Muscle layer of colon (tissue), 2 donors: ENCODE measurements around the gene DHRS13.

Experiments
- H3K27ac ChIP-seq: one replicate; pipeline ENCODE4 v1.7.0; 2013; ENCODE audit warnings: low read depth, mild to moderate bottlenecking, low read length, moderate library complexity
- H3K27me3 ChIP-seq, 2 donors: one replicate each; pipeline ENCODE4 v1.7.0; 2013; ENCODE audit warnings: low read length in 2 of 2, mild to moderate bottlenecking in 2 of 2; ENCODE audit not compliant: insufficient read depth in 2 of 2, control insufficient read depth in 1 of 2
- H3K36me3 ChIP-seq: one replicate; pipeline ENCODE4 v1.7.0; 2013; ENCODE audit warnings: mild to moderate bottlenecking, low read length; ENCODE audit not compliant: insufficient read depth
- H3K4me1 ChIP-seq: one replicate; pipeline ENCODE4 v1.7.0; 2013; ENCODE audit warnings: mild to moderate bottlenecking, low read length; ENCODE audit not compliant: insufficient read depth
- H3K4me3 ChIP-seq, 2 donors: one replicate each; pipeline ENCODE4 v1.7.0; 2013; ENCODE audit warnings: low read length in 2 of 2, low read depth in 1 of 2, mild to moderate bottlenecking in 1 of 2, moderate library complexity in 1 of 2
- H3K9ac ChIP-seq: one replicate; pipeline ENCODE4 v1.7.0; 2013; ENCODE audit warnings: low read length
- H3K9me3 ChIP-seq: one replicate; pipeline ENCODE4 v1.7.0; 2013; ENCODE audit warnings: mild to moderate bottlenecking, low read length
- donor health status: abdominal sarcoma.
- donor health status: Adenocarcinoma of cecum.

Gene DHRS13

GRCh38 chr17:28929787-28930186 is 26.9 kb upstream of the DHRS13 start:
- no peak overlapping the region for H3K27ac ChIP-seq
- peaks cover 13% of the 10 kb centered on the region for H3K4me1 ChIP-seq
- no peak overlapping the region for H3K9ac ChIP-seq
- H3K27me3 ChIP-seq, result no peaks in the 10 kb centered on the region
- peaks cover 26% of the 10 kb centered on the region for H3K36me3 ChIP-seq
- no peak overlapping the region for H3K4me3 ChIP-seq
- no peaks in the 10 kb centered on the region for H3K9me3 ChIP-seq

- Histone ChIP-seq H3K4me3 (no peak overlapping the region), H3K36me3 (peaks cover 34% of the 10 kb centered on the region), H3K4me1 (peaks cover 13% of the 10 kb centered on the region), H3K9ac (no peak overlapping the region), H3K27me3 (no peaks in the 10 kb centered on the region), H3K9me3 (no peaks in the 10 kb centered on the region), H3K27ac (no peak overlapping the region)
These were observed 25.2 kb upstream of the DHRS13 start for GRCh38 chr17:28928061-28928460.

GRCh38 chr17:28926786-28927185 is 23.9 kb upstream of the DHRS13 start:
- Histone ChIP-seq H3K27ac (no peak overlapping the region), H3K9me3 (no peaks in the 10 kb centered on the region), H3K4me1 (peaks cover 13% of the 10 kb centered on the region), H3K36me3 (peaks cover 41% of the 10 kb centered on the region), H3K9ac (no peak overlapping the region), H3K27me3 (no peaks in the 10 kb centered on the region), H3K4me3 (no peak overlapping the region)

- H3K4me3 ChIP-seq, result no peak overlapping the region
These were observed 23.5 kb upstream of the DHRS13 start for GRCh38 chr17:28926366-28926765.

GRCh38 chr17:28925912-28926365 is 23.1 kb upstream of the DHRS13 start:
- peaks cover 50% of the 10 kb centered on the region for H3K36me3 ChIP-seq
- H3K9me3 ChIP-seq, result no peaks in the 10 kb centered on the region
- H3K27me3 ChIP-seq, result no peaks in the 10 kb centered on the region
- peaks cover 13% of the 10 kb centered on the region for H3K4me1 ChIP-seq
- H3K4me3 ChIP-seq, result no peak overlapping the region
- H3K27ac ChIP-seq, result no peak overlapping the region
- H3K9ac ChIP-seq, result no peak overlapping the region

More at GRCh38 chr17:28926366-28926765, 23.5 kb upstream of the DHRS13 start:
- Histone ChIP-seq H3K9me3 (no peaks in the 10 kb centered on the region), H3K27me3 (no peaks in the 10 kb centered on the region), H3K36me3 (peaks cover 46% of the 10 kb centered on the region), H3K27ac (no peak overlapping the region), H3K4me1 (peaks cover 13% of the 10 kb centered on the region), H3K9ac (no peak overlapping the region)

GRCh38 chr17:28920201-28920600 is 17.3 kb upstream of the DHRS13 start:
- no peak overlapping the region for H3K4me3 ChIP-seq
- no peaks in the 10 kb centered on the region for H3K9me3 ChIP-seq
- no peaks in the 10 kb centered on the region for H3K27me3 ChIP-seq
- H3K36me3 ChIP-seq, result peaks cover 79% of the 10 kb centered on the region
- peaks cover 7% of the 10 kb centered on the region for H3K4me1 ChIP-seq
- no peak overlapping the region for H3K9ac ChIP-seq
- H3K27ac ChIP-seq, result no peak overlapping the region

GRCh38 chr17:28918295-28918694 is 15.4 kb upstream of the DHRS13 start:
- no peak overlapping the region for H3K27ac ChIP-seq
- H3K9me3 ChIP-seq, result no peaks in the 10 kb centered on the region
- H3K4me3 ChIP-seq, result no peak overlapping the region
- H3K36me3 ChIP-seq, result peaks cover 84% of the 10 kb centered on the region
- H3K27me3 ChIP-seq, result peaks cover 0 to 3% of the 10 kb centered on the region in 2 donors
- no peak overlapping the region for H3K9ac ChIP-seq
- peaks cover 7% of the 10 kb centered on the region for H3K4me1 ChIP-seq

- H3K9me3 ChIP-seq, result no peaks in the 10 kb centered on the region
- H3K36me3 ChIP-seq, result peaks cover 91% of the 10 kb centered on the region
- H3K9ac ChIP-seq, result no peak overlapping the region
- H3K4me1 ChIP-seq, result peaks cover 7% of the 10 kb centered on the region
- H3K27me3 ChIP-seq, result peaks cover 0 to 3% of the 10 kb centered on the region in 2 donors
- H3K4me3 ChIP-seq, result no peak overlapping the region
- H3K27ac ChIP-seq, result no peak overlapping the region
These were observed 14.6 kb upstream of the DHRS13 start for GRCh38 chr17:28917465-28917864.

- Histone ChIP-seq H3K9me3 (no peaks in the 10 kb centered on the region), H3K27ac (no peak overlapping the region), H3K4me1 (peaks cover 7% of the 10 kb centered on the region), H3K9ac (no peak overlapping the region), H3K27me3 (peaks cover 0 to 3% of the 10 kb centered on the region in 2 donors), H3K36me3 (peaks cover 91% of the 10 kb centered on the region), H3K4me3 (no peak overlapping the region)
These were observed 14.2 kb upstream of the DHRS13 start for GRCh38 chr17:28917029-28917428.

GRCh38 chr17:28916302-28916934 is 13.5 kb upstream of the DHRS13 start:
- no peak overlapping the region for H3K27ac ChIP-seq
- no peak overlapping the region for H3K9ac ChIP-seq
- peaks cover 7% of the 10 kb centered on the region for H3K4me1 ChIP-seq
- H3K27me3 ChIP-seq, result peaks cover 0 to 3% of the 10 kb centered on the region in 2 donors
- H3K36me3 ChIP-seq, result peaks cover 92% of the 10 kb centered on the region
- H3K4me3 ChIP-seq, result no peak overlapping the region
- H3K9me3 ChIP-seq, result no peaks in the 10 kb centered on the region

- Histone ChIP-seq H3K36me3 (peaks cover 90% of the 10 kb centered on the region), H3K27ac (no peak overlapping the region), H3K27me3 (peaks cover 0 to 3% of the 10 kb centered on the region in 2 donors)
These were observed 10.1 kb upstream of the DHRS13 start for GRCh38 chr17:28912938-28913333.

More at GRCh38 chr17:28912938-28913333, 10.1 kb upstream of the DHRS13 start:
- H3K9ac ChIP-seq, result no peak overlapping the region
- H3K4me3 ChIP-seq, result no peak overlapping the region
- H3K4me1 ChIP-seq, result peaks cover 20% of the 10 kb centered on the region
- H3K9me3 ChIP-seq, result no peaks in the 10 kb centered on the region
